Smooth muscle cell (in vitro differentiated cells): Measurements from ENCODE around the gene RAVER1. TPM values are rescaled to one million over a fixed set of nuclear protein-coding genes. Genes with fewer than 3 reads are reported as not detected.
"Not testable (repeated sequence)": the region's sequence is repeated elsewhere in the genome, so short reads cannot be mapped to it uniquely, and the experiment has no call there.

Experiments used
- DNase-seq: peaks from one replicate; lab custom pipeline; 2025; ENCODE audit not compliant: unreplicated experiment; lab: John Stamatoyannopoulos, UW
- H2AFZ ChIP-seq: fragments of 200-600 bp; sonication (generic); 2 replicates; pipeline ENCODE4 v1.6.0; 2016; ENCODE audit warnings: antibody characterized with exemption, low read depth, mild to moderate bottlenecking
- H3F3A ChIP-seq: fragments of 200-600 bp; sonication (generic); 2 replicates; pipeline ENCODE4 v1.6.0; 2017; ENCODE audit warnings: antibody characterized with exemption, low read depth
- H3K27ac ChIP-seq: fragments of 200-600 bp; sonication (generic); 2 replicates; pipeline ENCODE4 v1.5.1; 2016; ENCODE audit warnings: low read depth, mild to moderate bottlenecking
- H3K27me3 ChIP-seq: fragments of 200-600 bp; sonication (generic); 2 replicates; pipeline ENCODE4 v1.6.1; 2016; ENCODE audit warnings: low read depth, mild to moderate bottlenecking
- H3K36me3 ChIP-seq: fragments of 200-600 bp; sonication (generic); 2 replicates; pipeline ENCODE4 v1.5.1; 2016; ENCODE audit warnings: low read depth
- H3K4me1 ChIP-seq: fragments of 200-600 bp; sonication (generic); 2 replicates; pipeline ENCODE4 v1.5.1; 2016; ENCODE audit warnings: low read depth
- H3K4me2 ChIP-seq: fragments of 200-600 bp; sonication (generic); 2 replicates; pipeline ENCODE4 v1.6.0; 2016; ENCODE audit warnings: mild to moderate bottlenecking
- H3K4me3 ChIP-seq: fragments of 200-600 bp; sonication (generic); 2 replicates; pipeline ENCODE4 v1.5.1; 2016; ENCODE audit warnings: mild to moderate bottlenecking
- H3K79me2 ChIP-seq: fragments of 200-600 bp; sonication (generic); 2 replicates; pipeline ENCODE4 v1.6.0; 2016; ENCODE audit warnings: low read depth, mild to moderate bottlenecking
- H3K9ac ChIP-seq: fragments of 200-600 bp; sonication (generic); 2 replicates; pipeline ENCODE4 v1.6.0; 2016; ENCODE audit warnings: low read depth
- H3K9me3 ChIP-seq: fragments of 200-600 bp; sonication (generic); replicated peaks from 2 replicates; pipeline ENCODE4 v1.5.1; 2016; ENCODE audit warnings: low read depth
- H4K20me1 ChIP-seq: fragments of 200-600 bp; sonication (generic); 2 replicates; pipeline ENCODE4 v1.6.0; 2016; ENCODE audit warnings: low read depth
- CTCF ChIP-seq: fragments of 200-600 bp; sonication (generic); IDR thresholded peaks from 2 replicates; pipeline ENCODE4 v1.5.1; 2017; ENCODE audit warnings: borderline replicate concordance, mild to moderate bottlenecking, antibody characterized with exemption; ENCODE audit not compliant: insufficient read depth, poor library complexity, severe bottlenecking
- WGBS: methylation state at CpG from one replicate; pipeline ENCODE4 v1.1.7; 2016; ENCODE audit warnings: low lambda C conversion rate; 5-methylcytosine and 5-hydroxymethylcytosine counted together
- polyA plus RNA-seq: library from polyadenylated mRNA; unstranded; fragments of >200 nt; fragmentation: Nextera tagmentation; extraction: Ambion mirVana; gene quantifications from 2 replicates; pipeline ENCODE4 v1.2.1, GENCODE V29; 2016
- total RNA-seq: library from RNA; depleted of rRNA; stranded (reverse); fragments of >200 nt; gene quantifications from 2 replicates; pipeline ENCODE4 v1.2.3, GENCODE V29; 2014

The RAVER1 gene
- total and polyA plus RNA-seq, 2 experiments from 2014 or later: 18.3 to 43.0 TPM

GRCh38 chr19:10368101-10368803 is 34.9 kb upstream of the RAVER1 start:
- peaks cover 14% of the 10 kb centered on the region for H4K20me1 ChIP-seq
- H3K27ac ChIP-seq: no peak overlapping the region
- no peak overlapping the region for H3K4me2 ChIP-seq
- H3K4me3 ChIP-seq: no peak overlapping the region
- H2AFZ ChIP-seq: no peak overlapping the region
- H3K9me3 ChIP-seq: no peaks in the 10 kb centered on the region
- 94% methylated on average over 15 of the region's 15 CpGs for WGBS
- H3K27me3 ChIP-seq: no peaks in the 10 kb centered on the region
- no peak for TF ChIP-seq CTCF
- H3K9ac ChIP-seq: no peak overlapping the region
- no peaks in the 10 kb centered on the region for H3F3A ChIP-seq
- H3K36me3 ChIP-seq: no peaks in the 10 kb centered on the region
- DNase-seq: no peak
- no peaks in the 10 kb centered on the region for H3K4me1 ChIP-seq
- no peaks in the 10 kb centered on the region for H3K79me2 ChIP-seq

- DNase-seq, H3F3A ChIP-seq, H3K4me3 ChIP-seq, H3K9ac ChIP-seq, H2AFZ ChIP-seq, H3K4me2 ChIP-seq, H3K27me3 ChIP-seq, H3K79me2 ChIP-seq, H3K4me1 ChIP-seq, H3K27ac ChIP-seq, H3K9me3 ChIP-seq, H3K36me3 ChIP-seq: not testable (repeated sequence)
- over 99% methylated on average over 4 of the region's 4 CpGs for WGBS
- H4K20me1 ChIP-seq: peaks cover 14% of the 10 kb centered on the region
Observed at GRCh38 chr19:10366950-10367512, 33.7 kb upstream of the RAVER1 start.

- no peak for TF ChIP-seq CTCF
- 95% methylated on average over 18 of the region's 23 CpGs for WGBS
Observed at GRCh38 chr19:10365518-10365917, 32.2 kb upstream of the RAVER1 start.

GRCh38 chr19:10364644-10365043 is 31.3 kb upstream of the RAVER1 start:
- Histone ChIP-seq H3F3A (no peaks in the 10 kb centered on the region), H3K9me3 (no peaks in the 10 kb centered on the region), H3K36me3 (no peaks in the 10 kb centered on the region), H2AFZ (no peak overlapping the region), H3K9ac (no peak overlapping the region), H3K79me2 (no peaks in the 10 kb centered on the region), H3K4me3 (no peak overlapping the region), H3K27ac (no peak overlapping the region), H3K27me3 (no peaks in the 10 kb centered on the region), H4K20me1 (peaks cover 14% of the 10 kb centered on the region), H3K4me1 (no peaks in the 10 kb centered on the region), H3K4me2 (no peak overlapping the region)
- TF ChIP-seq CTCF: no peak
- DNase-seq: no peak
- WGBS: 97% methylated on average over 17 of the region's 19 CpGs

More at GRCh38 chr19:10365518-10365917, 32.2 kb upstream of the RAVER1 start:
- Histone ChIP-seq H3K27ac (no peak overlapping the region), H3K36me3 (no peaks in the 10 kb centered on the region), H3K4me1 (no peaks in the 10 kb centered on the region), H3K27me3 (no peaks in the 10 kb centered on the region), H2AFZ (no peak overlapping the region), H3F3A (no peaks in the 10 kb centered on the region), H4K20me1 (peaks cover 14% of the 10 kb centered on the region), H3K9ac (no peak overlapping the region), H3K79me2 (no peaks in the 10 kb centered on the region), H3K9me3 (no peaks in the 10 kb centered on the region), H3K4me3 (no peak overlapping the region), H3K4me2 (no peak overlapping the region)
- no peak for DNase-seq
